RWPE2 (cell line): Measurements from ENCODE around the gene PHF14.

ENCODE experiments used
- ATAC-seq: fragments of 200-7000 bp; cut with Tn5 transposase; 3 replicates; pipeline ENCODE4 v1.9.1; 2021; ENCODE audit warnings: low read depth
- DNase-seq: peaks from one replicate; pipeline ENCODE4 v3.0.0-alpha.2; 2020; ENCODE audit warnings: low spot score
- H3K27ac ChIP-seq: fragments of 450-650 bp; 2 replicates; pipeline ENCODE4 v1.5.1; 2017; ENCODE audit warnings: mild to moderate bottlenecking; ENCODE audit not compliant: poor library complexity, severe bottlenecking
- H3K27me3 ChIP-seq: fragments of 250-450 bp; sonication (Bioruptor Pico); 2 replicates; pipeline ENCODE4 v1.5.1; 2021; ENCODE audit warnings: mild to moderate bottlenecking, moderate library complexity; ENCODE audit not compliant: insufficient read depth, poor library complexity, severe bottlenecking
- H3K36me3 ChIP-seq: fragments of 250-450 bp; sonication (Bioruptor Pico); 2 replicates; pipeline ENCODE4 v1.5.1; 2020; ENCODE audit warnings: low read depth, mild to moderate bottlenecking, moderate library complexity
- H3K4me1 ChIP-seq: fragments of 250-450 bp; sonication (Bioruptor Pico); 2 replicates; pipeline ENCODE4 v1.5.1; 2021; ENCODE audit warnings: mild to moderate bottlenecking, moderate library complexity; ENCODE audit not compliant: insufficient read depth, poor library complexity, severe bottlenecking
- H3K4me3 ChIP-seq: fragments of 250-450 bp; sonication (Bioruptor Pico); 2 replicates; pipeline ENCODE4 v1.5.1; 2021; ENCODE audit warnings: mild to moderate bottlenecking, moderate library complexity; ENCODE audit not compliant: severe bottlenecking
- H3K9me3 ChIP-seq: fragments of 250-450 bp; sonication (Bioruptor Pico); 2 replicates; pipeline ENCODE4 v1.5.1; 2021; ENCODE audit warnings: mild to moderate bottlenecking, moderate library complexity; ENCODE audit not compliant: severe bottlenecking
- CTCF ChIP-seq: fragments of 450-650 bp; IDR thresholded peaks from one replicate; pipeline ENCODE4 v1.5.1; 2017; ENCODE audit warnings: mild to moderate bottlenecking, moderate library complexity; ENCODE audit not compliant: poor library complexity, severe bottlenecking

PHF14 gene

GRCh38 chr7:11216276-11216675 lies 242.6 kb downstream of the PHF14 start:
- no peak for DNase-seq
- ATAC-seq, result no peak
- no peaks in the 10 kb centered on the region for H3K9me3 ChIP-seq
- H3K4me1 ChIP-seq, result no peaks in the 10 kb centered on the region
- H3K4me3 ChIP-seq, result no peak overlapping the region
- no peak overlapping the region for H3K27ac ChIP-seq
- no peak for TF ChIP-seq CTCF
- H3K27me3 ChIP-seq, result no peaks in the 10 kb centered on the region
- H3K36me3 ChIP-seq, result no peaks in the 10 kb centered on the region

GRCh38 chr7:11217848-11218565 lies 244.3 kb downstream of the PHF14 start:
- H3K27me3 ChIP-seq, result no peaks in the 10 kb centered on the region
- H3K27ac ChIP-seq, result no peak overlapping the region
- no peaks in the 10 kb centered on the region for H3K4me1 ChIP-seq
- H3K4me3 ChIP-seq, result no peak overlapping the region
- H3K9me3 ChIP-seq, result no peaks in the 10 kb centered on the region
- ATAC-seq (no peak), DNase-seq (no peak)
- no peak for TF ChIP-seq CTCF
- no peaks in the 10 kb centered on the region for H3K36me3 ChIP-seq
